CD4-positive, alpha-beta T cell treated with Interleukin-17A for 4 hours (primary cell): Measurements from ENCODE around the gene FNDC1.
"Not testable (repeated sequence)": the region's sequence is repeated elsewhere in the genome, so short reads cannot be mapped to it uniquely, and the experiment has no call there.

Experiments used
- DNase-seq: peaks from one replicate; pipeline ENCODE4 v3.0.0-alpha.2; 2020; ENCODE audit warnings: mixed read lengths

Gene FNDC1

DNA sequence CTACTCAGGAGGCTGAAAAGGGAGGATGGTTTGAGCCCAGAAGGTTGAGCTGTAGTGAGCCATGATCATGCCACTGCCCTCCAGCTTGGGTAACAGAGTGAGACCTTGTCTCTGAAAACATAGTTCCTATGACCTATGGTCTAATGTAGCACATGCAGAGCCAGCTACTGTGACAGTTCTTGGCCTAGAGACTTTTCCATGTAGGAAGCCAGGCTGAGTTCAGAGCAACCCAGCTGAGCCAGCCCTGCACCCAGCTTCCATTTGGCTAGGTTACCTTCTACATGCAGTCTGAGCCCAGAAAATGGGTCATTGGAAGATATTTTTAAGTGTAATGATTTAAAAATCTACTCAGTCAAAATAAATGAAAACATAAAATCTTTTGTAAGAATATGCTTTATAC, 92.8 kb downstream of the FNDC1 start:
- DNase-seq: no peak

DNA sequence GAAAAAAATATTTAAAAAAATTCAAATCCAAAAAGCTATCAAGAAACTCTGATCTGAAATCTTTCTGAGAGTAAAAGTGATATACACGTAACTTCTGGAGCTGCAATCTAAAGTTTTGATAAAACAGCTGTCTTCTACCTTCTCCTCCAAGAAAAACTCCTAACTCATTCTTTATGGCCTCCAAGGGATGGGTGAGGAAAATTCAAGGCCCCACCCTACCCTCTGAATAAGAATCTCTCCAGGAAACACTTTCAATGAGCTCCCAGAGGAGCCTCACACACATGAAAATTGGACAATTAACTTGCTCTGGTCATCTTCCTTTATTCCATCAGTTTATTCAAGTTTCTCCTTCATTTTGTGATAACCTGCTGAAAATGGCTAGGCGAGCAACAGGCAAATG, 93.4 kb downstream of the FNDC1 start:
- no peak for DNase-seq

DNA sequence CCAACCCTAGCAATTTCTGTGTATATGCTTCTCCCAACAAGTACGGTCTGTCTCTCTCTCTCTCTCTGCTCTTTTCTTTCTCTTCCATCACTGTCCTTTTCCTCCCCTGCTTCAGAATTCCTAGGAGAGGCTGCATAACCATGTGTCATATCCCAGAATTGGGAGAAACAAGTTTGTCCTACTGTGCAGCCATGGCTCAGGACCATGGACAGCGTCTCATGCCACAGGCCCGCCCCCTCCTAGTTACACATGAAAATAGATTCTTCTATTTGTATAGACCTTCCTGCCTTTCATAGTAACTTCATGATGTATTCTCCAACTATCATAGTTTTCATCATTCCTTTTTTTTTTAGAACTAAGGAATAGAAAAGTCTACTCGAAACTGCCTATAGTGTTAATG, 98.0 kb downstream of the FNDC1 start:
- DNase-seq: peak; percentile 12

DNA sequence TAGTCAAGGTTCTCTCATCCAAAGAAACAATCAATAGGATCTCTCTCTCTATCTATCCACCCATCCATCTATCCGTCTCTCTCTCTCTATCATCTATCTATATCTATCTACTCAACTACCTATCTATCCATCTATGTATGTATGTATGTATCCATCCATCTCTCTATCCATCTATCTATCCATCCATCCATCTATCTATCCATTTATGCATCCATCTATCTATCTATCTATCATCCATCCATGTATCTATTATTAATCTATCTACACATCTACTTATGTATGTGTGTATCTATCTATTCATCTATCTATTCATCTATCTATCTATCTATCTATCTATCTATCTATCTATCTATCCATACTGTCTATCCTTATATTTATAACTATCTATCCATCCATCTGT, 99.3 kb downstream of the FNDC1 start:
- no peak for DNase-seq

DNA sequence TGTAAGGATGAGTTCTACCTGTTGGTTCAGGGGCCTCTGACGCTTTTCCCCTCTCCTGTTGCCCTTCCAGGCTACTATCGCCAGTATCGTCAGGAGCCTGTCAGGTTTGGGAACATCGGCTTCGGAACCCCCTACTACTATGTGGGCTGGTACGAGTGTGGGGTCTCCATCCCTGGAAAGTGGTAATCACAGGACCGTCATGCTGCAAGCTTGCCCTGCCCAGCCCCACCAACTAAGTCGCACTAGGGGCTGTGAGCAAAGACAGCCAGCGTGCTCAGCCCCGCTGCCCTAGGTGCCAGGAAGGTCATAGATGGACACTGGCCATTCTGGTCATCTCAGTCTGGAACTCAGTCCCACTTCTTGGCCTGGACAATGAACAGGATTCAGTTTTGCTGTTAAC, 102.1 kb downstream of the FNDC1 start:
- no peak for DNase-seq

DNA sequence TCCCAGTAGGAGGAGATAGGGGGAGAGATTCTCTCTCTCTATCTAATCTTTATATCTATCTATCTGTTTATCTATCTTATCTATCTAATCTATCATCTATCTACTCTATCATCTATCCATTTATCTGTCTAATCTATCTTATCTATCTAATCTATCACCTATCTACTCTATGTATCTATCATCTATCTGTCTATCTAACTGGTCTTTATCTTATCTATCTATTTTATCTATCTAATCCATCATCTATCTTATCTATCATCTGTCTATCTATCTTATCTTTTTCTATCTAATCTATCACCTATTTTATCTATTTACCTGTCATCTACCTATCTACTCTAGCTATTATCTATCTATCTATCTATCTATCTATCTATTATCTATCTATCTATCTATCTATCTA, 109.4 kb downstream of the FNDC1 start:
- no peak for DNase-seq

DNA sequence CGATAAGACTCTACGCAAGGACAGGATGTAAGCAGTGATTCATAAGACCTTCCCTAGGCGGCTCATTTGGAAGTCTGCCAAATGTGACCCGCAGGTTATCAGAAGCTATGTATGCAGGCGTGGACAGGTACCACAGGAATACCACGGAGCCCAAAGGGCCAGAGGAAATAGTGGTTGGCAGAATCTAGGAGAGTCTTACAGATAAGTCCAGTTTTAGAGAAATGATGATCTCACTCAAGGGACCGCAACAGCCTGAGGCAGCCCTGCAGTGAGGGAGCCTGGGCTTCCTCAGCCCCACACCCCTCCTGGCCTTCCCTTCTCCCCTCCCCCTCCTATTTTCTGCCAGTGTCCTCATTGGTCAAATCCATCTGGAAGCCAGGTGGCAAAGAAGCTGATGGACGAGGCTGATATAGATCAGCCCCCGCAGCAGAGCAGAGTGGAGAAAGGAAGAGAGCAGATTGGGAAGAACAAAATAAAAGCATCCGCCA, 110.6 kb downstream of the FNDC1 start:
- DNase-seq: no peak

DNA sequence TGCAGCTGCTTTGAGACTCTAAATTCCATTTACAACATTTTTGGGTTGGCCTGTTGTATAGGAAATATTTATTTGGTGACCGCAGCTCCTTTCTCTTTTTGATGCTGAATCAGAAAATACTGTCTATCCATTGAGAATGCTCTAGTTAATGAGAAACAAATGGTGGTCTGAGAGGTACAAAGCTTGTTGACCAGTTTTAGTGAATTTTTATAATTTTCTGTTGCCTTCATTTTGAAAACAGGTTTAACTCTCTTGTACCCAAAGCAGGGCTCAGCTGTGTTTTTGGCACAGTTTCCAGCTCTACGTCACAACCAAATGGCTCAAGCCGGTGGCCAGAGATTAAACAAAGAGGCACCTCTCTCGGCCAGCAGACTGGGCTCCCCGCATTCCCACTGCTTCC, 113.2 kb downstream of the FNDC1 start:
- DNase-seq: no peak

DNA sequence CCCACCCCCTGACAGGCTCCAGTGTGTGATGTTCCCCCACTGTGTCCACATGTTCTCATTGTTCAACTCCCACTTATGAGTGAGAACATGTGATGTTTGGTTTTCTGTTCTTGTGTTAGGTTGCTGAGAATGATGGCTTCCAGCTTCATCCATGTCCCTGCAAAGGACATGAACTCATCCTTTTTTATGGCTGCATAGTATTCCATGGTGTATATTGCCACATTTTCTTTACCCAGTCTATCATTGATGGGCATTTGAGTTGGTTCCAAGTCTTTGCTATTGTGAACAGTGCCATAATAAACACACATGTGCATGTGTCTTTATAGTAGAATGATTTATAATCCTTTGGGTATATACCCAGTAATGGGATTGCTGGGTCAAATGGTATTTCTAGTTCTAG, 115.5 kb downstream of the FNDC1 start:
- DNase-seq: not testable (repeated sequence)

DNA sequence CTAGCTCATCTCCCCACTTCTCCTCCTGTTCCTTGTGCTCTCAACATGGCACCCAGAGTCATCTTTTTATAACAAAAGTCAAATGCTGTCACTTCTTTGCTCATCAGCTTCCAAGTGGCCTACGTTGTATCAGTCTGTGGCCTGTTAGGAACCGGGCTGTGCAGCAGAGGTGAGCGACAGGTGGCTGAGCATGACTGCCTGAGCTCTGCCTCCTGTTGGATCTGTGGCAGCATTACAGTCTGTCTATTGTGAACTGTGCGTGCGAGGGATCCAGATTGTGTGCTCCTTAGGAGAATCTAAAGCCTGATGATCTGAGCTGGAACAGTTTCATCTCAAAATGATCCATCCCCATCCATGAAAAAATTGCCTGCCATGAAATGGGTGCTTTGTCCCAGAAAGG, 129.6 kb downstream of the FNDC1 start:
- no peak for DNase-seq

DNA sequence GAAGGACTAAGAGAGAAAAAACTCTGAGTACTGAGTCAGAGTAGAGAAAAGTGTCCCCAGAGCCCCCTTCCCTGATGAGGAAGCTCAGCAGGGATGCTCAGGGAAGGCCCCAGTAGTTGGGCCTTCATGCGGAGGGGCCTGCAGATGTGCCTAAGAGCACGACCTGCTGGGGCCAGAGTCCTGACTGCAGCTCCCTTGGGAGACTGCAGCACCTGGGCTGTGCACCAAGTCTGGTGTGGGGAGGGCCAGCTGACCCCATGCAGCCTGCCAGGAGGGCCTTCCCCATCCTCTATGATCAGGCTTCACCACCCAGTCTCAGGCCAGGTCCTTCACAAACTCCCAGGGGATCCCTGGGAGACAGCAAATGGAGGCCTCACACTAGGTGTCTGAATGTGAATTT, 130.4 kb downstream of the FNDC1 start:
- DNase-seq: no peak

DNA sequence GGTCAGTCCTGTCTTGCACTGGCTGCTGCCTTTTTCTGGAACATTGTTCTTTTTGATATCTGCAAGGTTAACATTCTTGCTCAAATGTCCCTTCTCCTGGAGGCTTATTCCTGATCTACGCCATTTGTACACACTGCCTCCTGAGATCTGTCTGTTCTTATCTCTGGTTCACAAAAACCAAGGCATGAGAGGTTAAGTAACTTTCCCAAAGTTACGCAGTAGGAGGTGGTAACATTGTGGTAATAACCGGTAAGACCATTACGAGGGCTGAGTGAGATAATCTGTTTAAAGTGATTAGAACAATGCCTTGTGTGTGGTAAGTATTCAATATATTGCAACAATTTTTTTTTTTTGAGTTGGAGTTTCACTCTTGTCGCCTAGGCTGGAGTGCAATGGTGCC, 132.1 kb downstream of the FNDC1 start:
- no peak for DNase-seq

DNA sequence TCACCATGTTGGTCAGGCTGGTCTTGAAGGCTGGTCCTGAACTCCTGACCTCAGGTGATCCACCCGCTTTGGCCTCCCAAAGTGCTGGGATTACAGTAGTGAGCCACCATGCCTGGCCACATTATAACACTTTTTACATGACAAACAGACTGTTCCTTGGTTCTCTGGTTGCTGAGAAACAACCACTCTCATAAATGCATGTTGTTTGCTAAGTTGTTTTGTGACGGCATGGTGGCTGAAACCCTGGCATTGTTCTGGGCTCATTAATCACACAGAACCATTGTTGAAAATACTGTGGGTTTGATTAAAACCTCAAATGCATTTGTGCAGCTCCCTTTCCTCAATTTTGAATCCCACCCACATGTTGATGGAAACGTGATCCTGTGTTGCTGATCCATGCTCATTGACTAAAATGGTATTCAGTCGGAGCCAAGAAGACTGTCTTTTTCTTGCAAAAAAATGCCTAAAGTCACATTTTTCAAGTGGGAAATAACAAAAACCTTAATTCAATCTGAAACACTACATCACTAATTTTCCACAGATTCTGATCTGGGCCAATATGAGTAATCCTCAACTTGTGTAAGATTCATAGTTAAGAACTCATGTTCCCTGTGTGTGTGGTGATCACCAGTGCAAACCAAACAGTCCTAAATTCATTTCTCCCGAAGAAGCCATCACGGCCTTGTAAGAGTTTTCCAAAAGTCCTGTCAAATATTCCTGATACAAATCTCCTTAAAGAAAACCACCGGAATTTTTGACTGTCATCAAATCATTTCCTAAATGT, 132.8 kb downstream of the FNDC1 start:
- DNase-seq: no peak

DNA sequence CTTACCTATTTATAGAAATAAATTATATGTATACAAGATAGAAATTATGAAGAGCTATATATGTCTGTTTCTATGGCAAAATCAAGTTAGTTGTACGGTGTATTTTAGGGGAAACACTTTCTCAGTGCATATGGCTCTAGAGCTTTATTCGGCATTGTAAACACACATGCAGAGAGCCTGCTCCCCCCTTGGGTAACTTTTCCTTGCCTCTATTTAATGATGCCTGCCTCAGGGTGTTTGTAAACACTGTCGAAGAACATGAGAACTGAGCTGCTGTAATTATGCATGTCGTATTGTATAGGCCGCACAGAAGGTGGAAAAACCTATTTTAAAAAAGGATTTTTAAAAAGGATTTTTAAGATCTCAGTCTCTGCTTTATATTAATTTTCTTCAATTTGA, 133.4 kb downstream of the FNDC1 start:
- DNase-seq: no peak

DNA sequence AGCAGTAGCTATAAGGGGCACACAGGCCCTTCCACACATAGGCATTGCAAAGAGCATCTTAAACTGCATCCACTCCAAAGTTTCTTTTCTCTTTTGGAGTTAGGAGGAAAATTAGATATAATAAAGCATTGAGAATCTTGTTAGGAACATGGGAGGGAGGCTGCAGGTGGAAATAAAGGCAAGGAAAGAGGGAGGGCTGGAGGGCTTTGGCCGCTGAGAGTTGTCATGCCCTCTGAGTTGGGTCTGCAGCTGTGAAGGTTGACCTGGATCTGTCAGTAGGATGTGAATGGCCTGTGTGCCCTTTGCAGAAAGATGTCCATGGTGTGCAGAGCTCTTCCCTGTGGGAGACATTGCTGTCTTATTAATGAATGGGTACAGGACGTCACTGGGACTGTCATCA, 134.0 kb downstream of the FNDC1 start:
- no peak for DNase-seq

DNA sequence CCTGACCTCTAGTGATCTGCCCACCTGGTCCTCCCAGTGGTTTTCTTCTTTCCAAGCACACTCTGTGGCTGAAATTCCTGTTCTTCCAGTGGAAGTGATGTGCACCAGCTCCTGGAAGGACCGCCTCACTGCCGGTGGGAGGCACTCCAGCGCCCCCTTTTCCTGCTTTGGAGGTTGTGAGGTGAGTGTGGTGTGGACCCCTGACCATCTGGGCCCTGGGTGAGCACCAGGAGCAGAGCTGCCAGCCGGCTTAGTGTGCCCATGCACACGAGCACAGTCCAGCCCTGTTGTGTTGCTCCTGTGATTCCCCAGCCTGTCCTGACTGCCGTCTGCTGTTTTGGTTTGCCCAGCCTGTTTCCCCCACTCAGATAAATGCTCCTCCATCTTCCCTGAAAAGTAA, 134.6 kb downstream of the FNDC1 start:
- no peak for DNase-seq

DNA sequence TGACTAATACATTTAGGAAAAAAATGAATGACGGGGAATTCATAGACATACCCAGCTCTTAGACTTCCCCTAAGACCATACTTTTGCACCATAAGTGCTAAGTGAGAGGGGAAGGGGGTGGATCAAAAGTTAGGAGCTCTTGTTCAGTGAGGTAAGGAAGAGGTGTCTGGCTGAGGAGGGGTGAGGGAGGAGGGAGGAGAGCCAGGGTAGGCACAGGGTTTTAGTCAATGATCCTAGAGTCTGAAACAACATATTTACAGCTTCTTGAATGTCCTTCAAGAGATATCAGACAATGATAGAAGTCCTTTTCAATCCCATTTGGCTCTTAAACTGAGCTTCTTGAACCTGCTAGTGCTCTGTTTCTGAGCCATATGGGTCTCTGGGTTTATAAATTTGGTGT, 135.4 kb downstream of the FNDC1 start:
- no peak for DNase-seq

DNA sequence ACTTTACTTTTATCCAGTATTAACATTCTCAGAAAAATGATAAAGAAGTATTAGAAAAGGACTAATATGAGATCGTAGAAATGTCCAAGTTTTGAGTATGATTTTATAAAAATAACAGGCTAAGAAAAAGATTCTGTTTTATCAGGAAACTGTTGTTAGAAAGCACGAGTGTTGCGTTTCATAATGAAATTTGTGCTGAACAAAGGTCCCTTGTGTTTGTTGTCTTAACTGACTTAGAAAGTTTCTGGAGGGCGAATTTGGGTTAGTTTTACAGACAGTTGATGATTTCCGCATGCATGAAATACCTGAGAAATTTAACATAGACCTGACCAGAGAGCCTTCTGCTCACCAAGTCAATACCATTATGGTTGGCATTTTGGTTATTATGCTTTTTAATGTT, 136.0 kb downstream of the FNDC1 start:
- no peak for DNase-seq

DNA sequence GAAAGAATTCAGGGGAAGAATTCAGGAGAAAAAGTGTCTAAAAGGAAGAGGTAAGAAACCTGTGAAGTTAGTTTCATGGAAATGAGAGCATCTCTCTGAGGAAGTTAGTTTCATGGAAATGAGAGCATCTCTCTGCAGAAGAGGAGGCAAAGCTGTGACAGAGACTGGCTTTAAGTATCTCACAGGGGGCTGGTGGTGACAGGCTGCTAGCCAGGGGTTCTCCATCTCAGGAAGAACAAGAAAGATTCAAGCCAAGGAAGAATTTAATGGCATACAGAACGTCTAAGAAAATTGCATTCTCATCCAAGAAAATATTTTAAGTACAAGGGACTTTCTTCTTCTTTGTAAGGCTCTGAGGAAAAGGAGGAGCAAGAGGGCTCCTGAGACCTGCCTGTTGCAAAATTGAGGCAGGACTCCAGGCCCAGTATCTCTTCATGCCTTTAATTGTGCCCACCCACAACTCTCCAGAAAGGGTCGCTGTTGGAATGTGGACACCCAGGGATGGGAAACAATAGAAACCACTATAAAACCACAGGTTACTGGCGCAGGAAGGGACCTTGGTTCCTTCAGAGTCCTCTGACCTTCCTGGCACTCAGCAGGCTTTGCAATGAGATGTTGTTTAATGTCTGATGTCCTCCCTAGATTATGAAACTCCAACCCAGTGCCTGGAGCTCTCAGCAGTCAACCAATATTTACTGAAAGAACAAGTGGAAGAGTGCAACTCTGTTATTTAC, 136.8 kb downstream of the FNDC1 start:
- DNase-seq: no peak

DNA sequence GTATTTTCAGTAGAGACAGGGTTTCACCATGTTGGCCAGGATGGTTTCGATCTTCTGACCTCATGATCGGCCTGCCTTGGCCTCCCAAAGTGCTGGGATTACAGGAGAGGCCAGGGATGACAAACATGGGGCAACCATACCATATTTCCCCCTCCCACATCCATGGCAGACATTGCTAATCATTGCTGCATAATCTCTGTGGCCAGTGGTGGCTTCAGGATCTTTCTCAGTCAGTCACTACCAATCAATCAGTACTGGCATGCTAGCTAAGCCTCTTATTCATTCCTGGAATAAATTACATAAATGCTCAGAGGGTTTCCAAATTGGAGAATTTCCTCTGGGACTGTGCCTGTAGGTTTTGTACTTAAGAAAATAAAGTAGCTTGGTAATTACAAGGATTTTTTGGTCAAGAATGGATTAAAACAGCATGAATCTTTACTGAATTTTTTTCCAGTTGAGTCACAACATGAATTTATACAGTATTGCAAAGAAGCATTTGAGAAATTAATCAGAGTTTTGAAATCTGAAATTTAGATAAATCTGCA, 138.1 kb downstream of the FNDC1 start:
- DNase-seq: no peak

DNA sequence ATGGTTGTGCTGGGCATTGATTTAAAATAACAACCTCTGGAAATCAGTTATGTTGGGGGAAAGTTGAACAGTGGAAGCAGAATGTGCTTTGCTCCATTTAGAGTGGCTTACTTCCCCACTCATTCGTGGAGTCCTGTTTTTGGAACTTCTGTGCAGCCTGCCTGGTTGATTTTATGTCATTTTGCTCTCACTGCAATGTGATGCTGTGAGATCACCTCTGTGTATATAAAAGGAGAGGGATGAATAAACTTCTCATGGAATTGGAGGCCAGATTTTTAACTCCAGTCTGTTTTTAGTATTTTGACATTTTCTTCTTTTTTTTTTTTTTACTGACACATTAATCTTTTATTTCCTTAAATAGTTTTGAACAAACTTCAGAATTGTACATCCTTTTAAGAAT, 139.0 kb downstream of the FNDC1 start:
- DNase-seq: no peak

DNA sequence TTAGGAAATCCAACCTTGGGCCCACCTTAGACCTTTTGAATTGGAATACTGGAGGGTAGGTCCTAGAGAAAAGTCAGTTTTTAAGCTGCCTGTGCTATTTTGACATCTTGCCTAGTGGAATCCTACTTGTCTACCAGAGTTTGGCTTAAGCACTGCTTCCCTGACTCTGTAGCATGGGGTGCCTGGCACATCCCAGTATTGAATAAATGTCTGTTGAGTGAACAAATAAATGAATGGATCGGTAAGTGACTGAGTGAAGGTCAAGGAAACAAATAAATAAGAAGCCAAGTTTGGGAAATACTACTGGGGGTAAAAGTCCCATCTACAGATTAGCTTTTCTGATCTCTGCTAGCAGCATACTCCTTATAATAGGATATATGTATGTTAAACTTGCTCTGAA, 140.5 kb downstream of the FNDC1 start:
- DNase-seq: no peak

DNA sequence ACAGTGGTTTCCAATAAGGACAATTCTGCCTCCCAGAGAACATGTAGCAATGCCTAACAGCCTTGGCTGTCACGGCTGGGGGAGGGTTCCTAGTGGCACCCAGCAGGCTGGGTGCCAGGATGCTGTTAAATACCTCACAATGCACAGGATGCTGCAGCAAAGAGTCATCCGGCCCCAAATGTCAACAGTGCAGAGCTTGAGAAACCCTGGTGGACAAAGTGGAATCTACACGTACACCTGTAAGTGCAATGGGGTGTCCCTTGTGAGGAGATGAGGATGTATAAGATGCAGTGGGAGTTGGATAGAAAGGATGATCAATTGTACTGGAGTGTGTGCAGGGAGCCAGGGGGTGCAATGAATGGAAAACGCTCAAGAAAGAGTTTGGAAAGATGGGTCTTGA, 142.4 kb downstream of the FNDC1 start:
- DNase-seq: no peak

DNA sequence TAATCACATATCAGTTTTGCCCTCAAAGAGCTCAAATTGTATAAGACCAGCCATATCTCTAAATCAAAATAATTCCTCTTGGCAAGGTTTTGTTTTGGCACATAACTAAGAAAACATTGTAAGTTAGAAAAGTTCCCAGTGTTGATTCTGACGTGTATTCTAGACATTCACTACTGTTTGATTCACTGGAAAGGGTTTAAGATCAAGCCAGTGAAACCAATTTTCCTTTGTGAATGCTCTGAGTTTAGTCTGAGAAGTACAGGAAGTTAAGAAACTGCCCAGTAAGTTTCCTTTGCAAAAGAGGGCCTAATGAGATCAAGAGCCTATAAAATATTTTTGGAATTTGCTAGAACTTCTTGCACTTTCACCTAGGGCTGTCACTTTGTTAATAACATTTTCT, 143.0 kb downstream of the FNDC1 start:
- no peak for DNase-seq
